GM08714 (cell line): Measurements from ENCODE around the gene TNFAIP8L1.

Source experiments
- H3K4me3 ChIP-seq: fragments of 200-500 bp; sonication (Bioruptor generic); 2 replicates; pipeline ENCODE4 v1.5.1; 2014; ENCODE audit warnings: mild to moderate bottlenecking, low read length, inconsistent platforms
- ZNF274 ChIP-seq: IDR thresholded peaks from 2 replicates; pipeline ENCODE4 v1.6.1; 2012; ENCODE audit warnings: mild to moderate bottlenecking, low read depth, low read length

The TNFAIP8L1 gene

DNA sequence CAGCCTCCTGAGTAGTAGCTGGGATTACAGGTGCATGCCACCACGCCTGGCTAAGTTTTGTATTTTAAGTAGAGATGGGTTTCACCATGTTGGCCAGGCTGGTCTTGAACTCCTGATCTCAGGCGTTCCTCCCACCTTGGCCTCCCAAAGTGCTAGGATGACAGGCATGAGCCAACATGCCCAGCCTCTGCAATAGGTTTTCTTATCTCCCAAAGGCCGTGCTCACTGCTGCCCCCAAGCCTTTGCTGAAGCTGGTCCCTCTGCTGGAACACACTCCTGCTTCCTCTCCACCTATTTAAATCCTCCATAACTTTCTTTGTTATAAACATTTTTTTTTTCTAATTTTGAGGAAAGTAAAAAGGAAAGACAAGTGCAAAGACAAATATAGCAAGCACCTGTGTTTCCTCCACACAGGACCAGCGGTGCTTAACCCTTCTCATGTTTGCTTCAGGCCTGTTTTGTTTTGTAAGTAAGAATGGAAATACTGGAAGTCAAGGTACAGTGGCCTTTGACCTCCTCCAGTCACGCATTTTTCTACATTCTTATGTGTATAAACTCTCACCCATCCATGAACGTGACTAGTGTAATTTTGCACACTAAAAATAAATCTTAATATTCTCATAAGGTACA, 14.5 kb upstream of the TNFAIP8L1 start:
- TF ChIP-seq ZNF274, result no peak
- no peak overlapping the region for H3K4me3 ChIP-seq

DNA sequence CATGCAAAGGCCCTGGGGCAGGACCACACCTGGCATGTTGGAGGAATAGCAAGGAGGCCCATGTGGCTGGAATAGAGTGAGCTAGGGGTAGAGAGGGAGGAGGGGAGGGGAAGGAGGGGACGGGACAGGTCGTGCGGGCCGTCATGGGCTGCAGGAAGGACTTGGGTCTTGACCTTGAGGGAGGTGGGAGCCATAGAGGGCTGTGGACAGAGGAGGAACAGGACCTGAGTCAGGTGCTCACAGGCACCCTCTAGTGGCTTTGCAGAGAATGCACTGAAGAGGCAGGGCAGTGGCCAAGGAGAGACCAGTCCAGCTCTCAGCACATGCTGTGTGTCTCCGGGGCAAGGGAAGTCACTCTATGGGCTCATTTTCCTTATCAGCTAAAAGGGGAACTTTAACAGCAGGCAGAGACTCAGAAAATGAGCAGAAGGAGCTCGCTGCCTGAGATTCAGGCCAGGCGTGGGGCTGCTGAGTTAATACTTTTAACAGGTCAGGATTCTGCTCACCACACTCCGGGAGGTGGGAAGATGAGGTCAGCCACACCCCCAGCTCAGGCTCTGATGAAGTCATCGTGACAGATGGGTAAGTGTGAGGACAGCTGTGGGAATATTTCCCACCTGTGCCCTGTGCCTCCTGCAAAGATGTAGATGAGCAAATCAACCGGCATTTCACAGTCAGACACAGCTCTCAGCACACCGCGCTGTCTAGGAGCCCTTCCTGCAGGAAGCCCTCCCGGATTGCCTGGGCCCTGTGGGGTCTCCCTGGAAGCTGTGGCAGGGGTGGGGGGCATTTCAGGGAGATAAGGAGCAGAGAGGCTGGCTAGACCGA, 6.0 kb upstream of the TNFAIP8L1 start:
- no peak for TF ChIP-seq ZNF274
- no peak overlapping the region for H3K4me3 ChIP-seq

DNA sequence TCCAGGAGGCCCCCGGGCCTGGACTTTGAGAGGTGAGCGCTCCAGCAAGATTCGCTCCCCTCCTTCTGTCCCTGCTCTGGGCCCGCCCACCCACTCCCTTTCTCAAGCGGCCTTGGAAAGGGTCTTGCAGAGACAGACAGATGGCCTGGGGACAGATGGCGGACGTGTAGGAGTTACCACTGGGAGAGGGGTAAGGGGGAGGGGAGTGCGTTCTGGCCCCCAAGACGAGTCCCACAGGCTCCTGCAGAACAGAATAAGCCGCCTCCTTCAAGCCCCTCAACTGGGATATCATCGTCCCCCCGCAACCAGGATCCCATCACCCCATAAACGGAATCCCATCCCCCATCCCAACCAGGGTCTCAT, 3.6 kb upstream of the TNFAIP8L1 start:
- no peak for TF ChIP-seq ZNF274
- H3K4me3 ChIP-seq, result peak overlapping the region; percentile 49; the same call in 1 of the 2 replicates

GRCh38 chr19:4636151-4636717, 3.1 kb upstream of the TNFAIP8L1 start:
- peak overlapping the region; percentile 49; the same call in 1 of the 2 replicates for H3K4me3 ChIP-seq
- no peak for TF ChIP-seq ZNF274

DNA sequence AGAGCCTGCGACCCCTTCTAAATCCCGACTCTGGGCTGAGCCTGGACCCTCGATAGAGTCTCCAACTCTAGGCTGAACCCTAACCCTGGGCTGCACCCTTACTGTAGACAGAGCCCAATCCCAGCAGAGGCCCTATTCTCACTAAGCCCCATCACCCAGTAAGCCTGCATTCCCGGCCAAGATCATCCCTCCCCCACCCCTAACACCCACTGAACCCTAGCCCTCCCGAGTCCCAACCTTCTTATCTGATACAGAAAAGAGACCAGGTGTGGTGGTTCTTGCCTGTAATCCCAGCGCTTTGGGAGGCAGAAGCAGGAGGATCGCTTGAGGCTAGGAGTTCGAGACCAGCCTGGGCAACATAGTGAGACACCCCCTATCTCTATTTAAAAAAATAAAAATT, 2.6 kb upstream of the TNFAIP8L1 start:
- no peak for TF ChIP-seq ZNF274
- H3K4me3 ChIP-seq, result no peak overlapping the region

DNA sequence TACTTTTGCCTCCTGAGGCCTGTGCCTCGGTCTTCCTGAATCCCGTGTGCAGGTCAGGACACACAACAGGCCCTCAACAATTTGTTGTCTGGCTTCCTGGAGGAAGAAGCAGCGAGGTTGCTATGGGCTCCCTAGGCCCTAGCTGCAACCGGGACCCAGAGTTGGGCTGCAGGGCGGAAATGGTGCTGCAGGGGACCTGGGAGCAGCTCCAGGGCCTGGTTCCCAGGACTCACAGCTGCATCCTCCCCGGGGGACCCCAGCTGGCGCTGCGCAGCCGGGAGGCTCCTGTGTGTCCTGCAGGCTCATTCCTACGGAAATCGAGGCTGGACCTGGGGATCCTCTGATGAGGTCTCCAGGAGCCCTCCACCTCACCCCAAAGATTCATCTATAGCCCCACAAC, 999 bp upstream of the TNFAIP8L1 start:
- H3K4me3 ChIP-seq, result no peak overlapping the region
- TF ChIP-seq ZNF274, result no peak

DNA sequence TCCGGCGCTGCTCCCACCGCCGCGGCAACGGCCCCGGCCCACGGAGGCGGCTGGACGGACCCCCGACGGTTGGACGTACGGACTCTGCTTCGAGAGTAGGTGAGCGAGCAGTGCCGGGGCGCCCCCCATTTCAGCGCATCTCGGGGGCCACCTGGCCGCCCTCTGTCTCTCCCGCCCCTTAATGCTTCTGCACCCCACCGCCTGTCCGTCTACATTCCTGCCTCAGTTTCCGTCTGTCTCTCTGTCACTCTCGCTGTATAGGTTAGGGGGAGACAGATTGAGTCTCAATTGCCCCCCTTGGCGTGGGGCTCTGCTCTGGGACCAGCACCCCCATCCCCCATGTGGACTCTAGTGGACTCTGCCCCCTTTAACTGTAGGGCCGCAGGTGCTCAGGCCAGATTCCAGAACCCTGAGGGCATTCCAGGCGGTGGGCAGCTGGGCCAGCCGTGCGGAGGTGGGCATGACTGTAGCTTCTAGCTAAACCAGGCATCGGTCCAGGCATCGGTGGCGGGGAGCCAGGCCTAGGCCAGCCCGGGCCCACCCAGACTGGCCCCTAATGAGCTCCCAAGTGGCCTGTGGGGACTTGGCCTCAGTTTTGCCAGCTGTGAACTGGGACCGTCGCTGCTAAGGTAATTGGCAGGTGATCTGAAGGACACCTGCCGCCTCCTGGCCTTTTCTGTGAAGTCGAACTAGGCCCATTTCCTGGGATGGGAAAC, 373 bp downstream of the TNFAIP8L1 start:
- H3K4me3 ChIP-seq, result peak overlapping the region; percentile 86
- no peak for TF ChIP-seq ZNF274

- TF ChIP-seq ZNF274, result no peak
- H3K4me3 ChIP-seq, result peak overlapping the region; percentile 86
These were observed 1.1 kb downstream of the TNFAIP8L1 start for GRCh38 chr19:4640247-4641000.

DNA sequence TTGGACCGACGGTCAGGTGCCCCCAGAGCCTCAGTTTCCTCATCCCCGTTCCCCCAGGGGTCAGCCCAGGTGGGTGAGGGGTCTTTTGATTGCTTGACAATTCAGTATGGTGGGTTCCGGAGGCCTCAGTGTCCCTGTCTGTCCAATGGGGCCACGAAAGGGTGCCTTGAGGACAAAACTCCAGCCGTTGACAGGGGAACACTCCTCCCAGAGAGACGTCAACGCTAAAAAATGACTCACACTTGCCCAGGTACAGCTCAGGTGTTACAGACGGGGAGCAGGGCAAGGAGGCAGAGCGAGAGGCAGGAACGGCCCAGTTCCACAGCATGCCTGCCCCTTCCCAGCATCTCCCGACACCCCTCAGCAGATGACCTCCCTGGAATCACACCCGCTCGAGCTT, 1.8 kb downstream of the TNFAIP8L1 start:
- no peak overlapping the region for H3K4me3 ChIP-seq
- TF ChIP-seq ZNF274, result no peak

- no peak overlapping the region for H3K4me3 ChIP-seq
- no peak for TF ChIP-seq ZNF274
These were observed 3.3 kb downstream of the TNFAIP8L1 start for GRCh38 chr19:4642625-4643024.

GRCh38 chr19:4645718-4646117, 6.4 kb downstream of the TNFAIP8L1 start:
- no peak for TF ChIP-seq ZNF274
- H3K4me3 ChIP-seq, result no peak overlapping the region

- TF ChIP-seq ZNF274, result no peak
- no peak overlapping the region for H3K4me3 ChIP-seq
These were observed 8.6 kb downstream of the TNFAIP8L1 start for GRCh38 chr19:4647676-4648644.
